ENCODE measurements around the gene DNAH8. TPM values are rescaled to one million over a fixed set of nuclear protein-coding genes. Genes with fewer than 3 reads are reported as not detected.

The DNAH8 gene
- total and polyA plus RNA-seq, 3 donors from 2014 or later, result 17.2 to 23.7 (median 19.0) TPM

- intact Hi-C loops (cut with DNase I; ENCODE audit: low total_unique reads), result no loop called here
- no peaks in the 10 kb centered on the region for H3K36me3 ChIP-seq (ENCODE audit: low read depth, missing control alignments)
- H3K4me1 ChIP-seq, result no peaks in the 10 kb centered on the region
- H3K27ac ChIP-seq, result no peak overlapping the region
- no peak overlapping the region for H3K4me3 ChIP-seq
- 94 to 100% methylated on average over 1 of the region's 1 CpG for WGBS, 2 donors
- no peaks in the 10 kb centered on the region for H3K27me3 ChIP-seq
- TF ChIP-seq POLR2A (IDR thresholded peaks at IDR 0.05), result no peak
- TF ChIP-seq CTCF (IDR thresholded peaks at IDR 0.05), result no peak
- H3K9me3 ChIP-seq, result no peaks in the 10 kb centered on the region
- DNase-seq, result no peak
Measured at GRCh38 chr6:38833320-38833719, 118.2 kb downstream of the DNAH8 start.

GRCh38 chr6:38836585-38836984 lies 121.5 kb downstream of the DNAH8 start:
- Histone ChIP-seq H3K27me3 (no peaks in the 10 kb centered on the region), H3K4me1 (no peaks in the 10 kb centered on the region), H3K9me3 (no peaks in the 10 kb centered on the region), H3K36me3 (ENCODE audit: low read depth, missing control alignments) (no peaks in the 10 kb centered on the region), H3K4me3 (no peak overlapping the region), H3K27ac (no peak overlapping the region)
- WGBS, 2 donors, result 71 to 84% methylated on average over 1 of the region's 1 CpG
- TF ChIP-seq CTCF (IDR thresholded peaks at IDR 0.05) (no peak), POLR2A (IDR thresholded peaks at IDR 0.05) (no peak)
- intact Hi-C loops (cut with DNase I; ENCODE audit: low total_unique reads), result no loop called here
- DNase-seq, result no peak

GRCh38 chr6:38837101-38837500 lies 122.0 kb downstream of the DNAH8 start:
- 86 to 90% methylated on average over 3 of the region's 3 CpGs for WGBS, 2 donors

GRCh38 chr6:38843798-38844197 lies 128.7 kb downstream of the DNAH8 start:
- Histone ChIP-seq H3K36me3 (ENCODE audit: low read depth, missing control alignments) (no peaks in the 10 kb centered on the region), H3K27ac (no peak overlapping the region), H3K4me1 (no peaks in the 10 kb centered on the region), H3K9me3 (no peaks in the 10 kb centered on the region), H3K4me3 (no peak overlapping the region), H3K27me3 (no peaks in the 10 kb centered on the region)
- no peak for DNase-seq
- 84 to 88% methylated on average over 3 of the region's 3 CpGs for WGBS, 2 donors
- TF ChIP-seq POLR2A (IDR thresholded peaks at IDR 0.05) (no peak), CTCF (IDR thresholded peaks at IDR 0.05) (no peak)
- intact Hi-C loops (cut with DNase I; ENCODE audit: low total_unique reads), result no loop called here

More at GRCh38 chr6:38837101-38837500, 122.0 kb downstream of the DNAH8 start:
- no peaks in the 10 kb centered on the region for H3K4me1 ChIP-seq
- no peaks in the 10 kb centered on the region for H3K27me3 ChIP-seq
- TF ChIP-seq POLR2A (IDR thresholded peaks at IDR 0.05) (no peak), CTCF (IDR thresholded peaks at IDR 0.05) (no peak)
- intact Hi-C loops (cut with DNase I; ENCODE audit: low total_unique reads), result no loop called here
- DNase-seq, result no peak
- H3K27ac ChIP-seq, result no peak overlapping the region
- H3K36me3 ChIP-seq (ENCODE audit: low read depth, missing control alignments), result no peaks in the 10 kb centered on the region
- H3K4me3 ChIP-seq, result no peak overlapping the region
- H3K9me3 ChIP-seq, result no peaks in the 10 kb centered on the region

- intact Hi-C loops (cut with DNase I; ENCODE audit: low total_unique reads), result no loop called here
- 87 to 96% methylated on average over 3 of the region's 3 CpGs for WGBS, 2 donors
- no peaks in the 10 kb centered on the region for H3K36me3 ChIP-seq (ENCODE audit: low read depth, missing control alignments)
Measured at GRCh38 chr6:38845931-38846330, 130.8 kb downstream of the DNAH8 start.

More at GRCh38 chr6:38845931-38846330, 130.8 kb downstream of the DNAH8 start:
- no peak overlapping the region for H3K4me3 ChIP-seq
- H3K9me3 ChIP-seq, result no peaks in the 10 kb centered on the region
- no peaks in the 10 kb centered on the region for H3K27me3 ChIP-seq
- no peaks in the 10 kb centered on the region for H3K4me1 ChIP-seq
- TF ChIP-seq CTCF (IDR thresholded peaks at IDR 0.05) (no peak), POLR2A (IDR thresholded peaks at IDR 0.05) (no peak)
- DNase-seq, result no peak
- no peak overlapping the region for H3K27ac ChIP-seq

Measured in testis (tissue), 3 donors.